Head of caudate nucleus (tissue), 42 donors: ENCODE data around the gene CST11.
"Not testable (repeated sequence)": the region's sequence is repeated elsewhere in the genome, so short reads cannot be mapped to it uniquely, and the experiment has no call there.

Experiments used
- DNase-seq, 42 donors: peaks; one replicate each; pipeline versions ENCODE4 v3.0.0 to v3.0.0-alpha.2; 2020 to 2021; ENCODE audit warnings: mixed read lengths in 7 of 42
- intact Hi-C: fragments of 100-400 bp; cut with DNase I; formaldehyde crosslinking; loops from one replicate; pipeline ENCODE4 v1.15.0; 2022

The CST11 gene

GRCh38 chr20:23452776-23453175, at the start of gene CST11:
TSS of gene CST11 (minus strand) at chr20:23452876. CDS start at chr20:23452811, 65 bp downstream.
- DNase-seq, result no peak
- intact Hi-C loops, result no loop called here

GRCh38 chr20:23501926-23502325, 49.2 kb upstream of the CST11 start:
- intact Hi-C loops, result no loop called here
- DNase-seq, result no peak

- DNase-seq, result no peak
Measured at GRCh38 chr20:23497536-23497935, 44.9 kb upstream of the CST11 start.

GRCh38 chr20:23493172-23493772, 40.6 kb upstream of the CST11 start:
- intact Hi-C loops, result no loop called here
- no peak for DNase-seq

More at GRCh38 chr20:23497536-23497935, 44.9 kb upstream of the CST11 start:
- intact Hi-C loops, result no loop called here

- intact Hi-C loops, result no loop called here
- no peak for DNase-seq
Measured at GRCh38 chr20:23492292-23492691, 39.6 kb upstream of the CST11 start.

GRCh38 chr20:23490817-23491216, 38.1 kb upstream of the CST11 start, which contains the start of gene CST8:
TSS of gene CST8 (plus strand) at chr20:23491117. CDS start at chr20:23491668, 551 bp downstream.
- DNase-seq, result no peak
- intact Hi-C loops, result no loop called here

- no peak for DNase-seq
- intact Hi-C loops, result no loop called here
Measured at GRCh38 chr20:23488996-23489395, 36.3 kb upstream of the CST11 start.

- no peak for DNase-seq
- intact Hi-C loops, result no loop called here
Measured at GRCh38 chr20:23488470-23488869, 35.8 kb upstream of the CST11 start.

- no peak for DNase-seq
- intact Hi-C loops, result no loop called here
Measured at GRCh38 chr20:23484081-23484480, 31.4 kb upstream of the CST11 start.

GRCh38 chr20:23482138-23482537, 29.5 kb upstream of the CST11 start:
- intact Hi-C loops, result no loop called here
- DNase-seq, result no peak

GRCh38 chr20:23479043-23479442, 26.4 kb upstream of the CST11 start:
- intact Hi-C loops, result no loop called here
- no peak for DNase-seq

- intact Hi-C loops, result no loop called here
- DNase-seq, result no peak
Measured at GRCh38 chr20:23477223-23477622, 24.5 kb upstream of the CST11 start.

GRCh38 chr20:23476015-23476754, 23.5 kb upstream of the CST11 start:
- intact Hi-C loops, result no loop called here
- DNase-seq, result no peak

GRCh38 chr20:23475395-23475794, 22.7 kb upstream of the CST11 start:
- no peak for DNase-seq
- intact Hi-C loops, result no loop called here

GRCh38 chr20:23473293-23473692, 20.6 kb upstream of the CST11 start:
- DNase-seq, intact Hi-C loops: not testable (repeated sequence)

- intact Hi-C loops, DNase-seq: not testable (repeated sequence)
Measured at GRCh38 chr20:23472306-23472705, 19.6 kb upstream of the CST11 start.

GRCh38 chr20:23466961-23467360, 14.3 kb upstream of the CST11 start:
- DNase-seq, intact Hi-C loops: not testable (repeated sequence)

- intact Hi-C loops, result no loop called here
- DNase-seq, result no peak
Measured at GRCh38 chr20:23461180-23461579, 8.5 kb upstream of the CST11 start.

GRCh38 chr20:23459461-23460150, 6.9 kb upstream of the CST11 start:
- no peak for DNase-seq
- intact Hi-C loops, result no loop called here

- DNase-seq, result no peak
- intact Hi-C loops, result no loop called here
Measured at GRCh38 chr20:23456873-23457272, 4.2 kb upstream of the CST11 start.
